Measurements from ENCODE around the gene SCG5.

SCG5 gene

DNA sequence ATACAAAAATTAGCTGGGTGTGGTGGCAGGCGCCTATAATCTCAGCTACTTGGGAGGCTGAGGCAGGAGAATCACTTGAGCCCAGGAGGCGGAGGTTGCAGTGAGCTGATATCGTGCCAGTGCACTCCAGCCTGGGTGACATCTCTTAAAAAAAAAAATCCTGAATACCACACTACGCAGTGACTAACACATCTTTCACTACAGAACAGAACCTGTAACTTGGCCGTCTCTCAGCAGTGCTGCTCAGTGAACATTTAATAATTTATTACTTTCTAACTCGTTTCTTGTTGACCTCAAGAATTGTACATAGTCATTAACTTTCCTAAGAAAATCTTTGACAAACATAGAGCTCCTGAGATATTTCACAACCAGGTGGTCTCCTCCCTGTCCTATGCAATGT, 80.1 kb downstream of the SCG5 start:
- H3K4me3 ChIP-seq (ENCODE audit: low read depth, low read length) = no peak overlapping the region
- TF ChIP-seq, protein P1, sequence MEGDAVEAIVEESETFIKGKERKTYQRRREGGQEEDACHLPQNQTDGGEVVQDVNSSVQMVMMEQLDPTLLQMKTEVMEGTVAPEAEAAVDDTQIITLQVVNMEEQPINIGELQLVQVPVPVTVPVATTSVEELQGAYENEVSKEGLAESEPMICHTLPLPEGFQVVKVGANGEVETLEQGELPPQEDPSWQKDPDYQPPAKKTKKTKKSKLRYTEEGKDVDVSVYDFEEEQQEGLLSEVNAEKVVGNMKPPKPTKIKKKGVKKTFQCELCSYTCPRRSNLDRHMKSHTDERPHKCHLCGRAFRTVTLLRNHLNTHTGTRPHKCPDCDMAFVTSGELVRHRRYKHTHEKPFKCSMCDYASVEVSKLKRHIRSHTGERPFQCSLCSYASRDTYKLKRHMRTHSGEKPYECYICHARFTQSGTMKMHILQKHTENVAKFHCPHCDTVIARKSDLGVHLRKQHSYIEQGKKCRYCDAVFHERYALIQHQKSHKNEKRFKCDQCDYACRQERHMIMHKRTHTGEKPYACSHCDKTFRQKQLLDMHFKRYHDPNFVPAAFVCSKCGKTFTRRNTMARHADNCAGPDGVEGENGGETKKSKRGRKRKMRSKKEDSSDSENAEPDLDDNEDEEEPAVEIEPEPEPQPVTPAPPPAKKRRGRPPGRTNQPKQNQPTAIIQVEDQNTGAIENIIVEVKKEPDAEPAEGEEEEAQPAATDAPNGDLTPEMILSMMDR (IDR thresholded peaks at IDR 0.05; ENCODE audit: low read depth, low read length) = no peak

DNA sequence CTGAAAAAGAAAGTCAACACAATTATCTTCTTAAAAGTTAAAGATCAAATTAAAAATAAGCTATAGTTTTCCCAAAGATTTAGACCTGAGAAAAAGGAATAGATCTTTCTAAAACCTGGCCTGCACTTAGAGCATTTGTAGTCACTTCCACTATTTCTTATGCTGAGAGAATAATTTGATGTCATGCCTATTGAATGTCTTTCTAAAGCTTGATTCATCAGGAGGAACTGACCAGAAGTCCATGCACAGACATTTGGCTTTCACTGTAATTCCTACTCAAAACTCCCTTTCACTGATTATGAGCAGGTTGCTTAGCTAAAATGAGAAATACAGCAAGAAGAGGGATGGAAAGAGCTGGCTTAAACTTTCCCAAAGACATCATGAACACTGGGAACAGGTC, 80.6 kb downstream of the SCG5 start:
- H3K4me3 ChIP-seq (ENCODE audit: low read depth, low read length) = no peak overlapping the region
- TF ChIP-seq, protein P1 (IDR thresholded peaks at IDR 0.05; ENCODE audit: low read depth, low read length) = no peak

DNA sequence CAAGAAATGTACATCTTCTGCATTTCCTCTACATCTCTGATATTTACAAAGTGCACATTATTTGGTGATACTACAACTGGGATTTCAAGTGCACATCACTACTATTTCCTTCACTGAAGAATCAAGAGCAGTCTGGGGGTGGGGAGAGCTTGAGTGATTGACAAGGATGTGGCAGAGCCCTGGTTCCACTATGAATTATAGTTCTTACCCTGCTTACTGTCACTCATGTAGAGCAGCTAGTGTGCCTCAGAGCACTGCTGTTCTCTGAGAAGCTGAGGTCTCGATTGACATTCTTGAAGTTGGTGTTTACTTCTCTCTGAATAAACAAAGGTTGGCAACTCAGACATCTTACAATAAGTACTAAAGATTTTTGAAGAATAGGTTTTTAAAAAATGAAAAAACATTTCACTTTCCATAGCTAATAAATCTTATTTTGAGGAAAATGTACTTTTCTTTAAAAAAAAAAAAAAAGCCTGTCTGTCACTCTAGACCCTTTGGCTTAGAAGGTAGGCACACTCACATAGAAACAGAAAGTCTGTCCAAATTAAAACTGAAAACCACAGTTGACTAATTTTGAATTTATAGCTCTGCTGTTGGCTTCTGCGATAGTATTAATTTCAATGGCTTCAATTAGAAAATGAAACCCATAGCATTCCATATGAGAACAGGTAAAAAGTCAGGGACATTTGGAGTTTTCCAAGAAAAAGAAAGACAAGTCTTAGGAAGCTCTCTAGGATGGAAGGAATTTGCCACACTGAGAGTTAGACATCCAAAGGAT, 81.8 kb downstream of the SCG5 start:
- H3K4me3 ChIP-seq (ENCODE audit: low read depth, low read length) = no peak overlapping the region
- TF ChIP-seq, protein P1 (IDR thresholded peaks at IDR 0.05; ENCODE audit: low read depth, low read length) = no peak

DNA sequence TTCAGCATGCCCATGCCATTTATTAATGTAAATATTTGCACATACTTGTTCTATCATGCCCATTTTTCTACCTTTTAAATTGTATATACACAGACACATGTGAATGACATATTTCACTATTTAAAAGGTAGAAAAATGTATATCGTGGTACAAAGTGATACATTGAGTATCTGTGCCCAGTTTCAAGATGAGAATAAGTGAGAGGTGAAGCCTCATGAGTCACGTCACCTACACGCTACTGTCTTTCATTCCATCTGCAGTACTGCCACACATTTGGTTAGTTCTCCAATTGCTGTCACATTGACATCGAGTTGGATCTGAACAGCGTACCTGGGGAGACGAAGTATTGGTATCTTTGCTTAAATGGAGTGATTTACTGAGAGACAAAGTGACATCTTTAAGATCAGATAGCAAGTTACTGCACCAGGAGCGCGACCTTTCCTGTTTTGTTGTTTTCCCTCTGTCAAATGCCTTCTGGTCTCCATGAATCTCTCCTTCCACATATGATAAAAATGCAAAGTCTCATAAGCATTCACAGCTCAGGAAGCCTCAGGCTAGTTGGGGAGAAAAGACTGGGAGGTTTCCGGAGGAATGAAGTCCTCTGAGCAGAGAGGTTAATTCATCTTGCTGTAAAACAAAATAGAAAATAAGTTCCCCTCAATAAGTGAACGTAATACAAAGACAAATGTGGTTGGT, 88.3 kb downstream of the SCG5 start:
- no peak overlapping the region for H3K4me3 ChIP-seq (ENCODE audit: low read depth, low read length)
- TF ChIP-seq, protein P1 (IDR thresholded peaks at IDR 0.05; ENCODE audit: low read depth, low read length) = no peak

DNA sequence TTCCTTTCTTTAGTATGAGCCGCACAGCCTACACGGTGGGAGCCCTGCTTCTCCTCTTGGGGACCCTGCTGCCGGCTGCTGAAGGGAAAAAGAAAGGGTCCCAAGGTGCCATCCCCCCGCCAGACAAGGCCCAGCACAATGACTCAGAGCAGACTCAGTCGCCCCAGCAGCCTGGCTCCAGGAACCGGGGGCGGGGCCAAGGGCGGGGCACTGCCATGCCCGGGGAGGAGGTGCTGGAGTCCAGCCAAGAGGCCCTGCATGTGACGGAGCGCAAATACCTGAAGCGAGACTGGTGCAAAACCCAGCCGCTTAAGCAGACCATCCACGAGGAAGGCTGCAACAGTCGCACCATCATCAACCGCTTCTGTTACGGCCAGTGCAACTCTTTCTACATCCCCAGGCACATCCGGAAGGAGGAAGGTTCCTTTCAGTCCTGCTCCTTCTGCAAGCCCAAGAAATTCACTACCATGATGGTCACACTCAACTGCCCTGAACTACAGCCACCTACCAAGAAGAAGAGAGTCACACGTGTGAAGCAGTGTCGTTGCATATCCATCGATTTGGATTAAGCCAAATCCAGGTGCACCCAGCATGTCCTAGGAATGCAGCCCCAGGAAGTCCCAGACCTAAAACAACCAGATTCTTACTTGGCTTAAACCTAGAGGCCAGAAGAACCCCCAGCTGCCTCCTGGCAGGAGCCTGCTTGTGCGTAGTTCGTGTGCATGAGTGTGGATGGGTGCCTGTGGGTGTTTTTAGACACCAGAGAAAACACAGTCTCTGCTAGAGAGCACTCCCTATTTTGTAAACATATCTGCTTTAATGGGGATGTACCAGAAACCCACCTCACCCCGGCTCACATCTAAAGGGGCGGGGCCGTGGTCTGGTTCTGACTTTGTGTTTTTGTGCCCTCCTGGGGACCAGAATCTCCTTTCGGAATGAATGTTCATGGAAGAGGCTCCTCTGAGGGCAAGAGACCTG, 89.5 kb downstream of the SCG5 start:
- no peak overlapping the region for H3K4me3 ChIP-seq (ENCODE audit: low read depth, low read length)
- TF ChIP-seq, protein P1 (IDR thresholded peaks at IDR 0.05; ENCODE audit: low read depth, low read length) = no peak

DNA sequence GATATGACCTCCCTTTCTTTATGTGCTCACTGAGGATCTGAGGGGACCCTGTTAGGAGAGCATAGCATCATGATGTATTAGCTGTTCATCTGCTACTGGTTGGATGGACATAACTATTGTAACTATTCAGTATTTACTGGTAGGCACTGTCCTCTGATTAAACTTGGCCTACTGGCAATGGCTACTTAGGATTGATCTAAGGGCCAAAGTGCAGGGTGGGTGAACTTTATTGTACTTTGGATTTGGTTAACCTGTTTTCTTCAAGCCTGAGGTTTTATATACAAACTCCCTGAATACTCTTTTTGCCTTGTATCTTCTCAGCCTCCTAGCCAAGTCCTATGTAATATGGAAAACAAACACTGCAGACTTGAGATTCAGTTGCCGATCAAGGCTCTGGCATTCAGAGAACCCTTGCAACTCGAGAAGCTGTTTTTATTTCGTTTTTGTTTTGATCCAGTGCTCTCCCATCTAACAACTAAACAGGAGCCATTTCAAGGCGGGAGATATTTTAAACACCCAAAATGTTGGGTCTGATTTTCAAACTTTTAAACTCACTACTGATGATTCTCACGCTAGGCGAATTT, 91.2 kb downstream of the SCG5 start:
- TF ChIP-seq, protein P1 (IDR thresholded peaks at IDR 0.05; ENCODE audit: low read depth, low read length) = no peak
- H3K4me3 ChIP-seq (ENCODE audit: low read depth, low read length) = no peak overlapping the region
